ENCODE results near the gene LKAAEAR1. TPM values are rescaled to one million over a fixed set of nuclear protein-coding genes. Genes with fewer than 3 reads are reported as not detected.
"Not testable (repeated sequence)": the region's sequence is repeated elsewhere in the genome, so short reads cannot be mapped to it uniquely, and the experiment has no call there.

LKAAEAR1 gene
- total and polyA plus RNA-seq, 2 of the 13 experiments (the other 11 are each of a cell fraction or from before 2014, with no cell fraction given): not detected

DNA sequence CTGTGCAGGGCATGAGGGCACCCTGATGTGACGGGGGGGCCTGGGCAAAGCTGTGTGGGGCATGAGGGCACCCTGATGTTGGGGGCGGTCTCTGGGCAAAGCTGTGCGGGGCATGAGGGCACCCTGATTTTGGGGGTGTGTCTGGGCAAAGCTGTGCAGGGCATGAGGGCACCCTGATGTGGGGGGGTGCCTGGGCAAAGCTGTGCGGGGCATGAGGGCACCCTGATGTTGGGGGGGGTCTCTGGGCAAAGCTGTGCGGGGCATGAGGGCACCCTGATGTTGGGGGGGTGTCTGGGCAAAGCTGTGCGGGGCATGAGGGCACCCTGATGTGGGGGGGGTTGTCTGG is 33.2 kb upstream of the LKAAEAR1 start:
- FAIRE-seq; H2AFZ ChIP-seq (ENCODE audit: low read length); intact Hi-C loops (cut with micrococcal nuclease; ENCODE audit: unreplicated experiment); H3K4me3 ChIP-seq (replicated peaks in 1 of 3; ENCODE audit: insufficient read depth in 1 of 3, low read depth in 2 of 3, low read length in 3 of 3); ATAC-seq; H3K9ac ChIP-seq (ENCODE audit: insufficient read depth, low read depth, low read length); H3K4me2 ChIP-seq (ENCODE audit: low read depth, low read length); H3K36me3 ChIP-seq (replicated peaks in 1 of 2; ENCODE audit: control insufficient read depth in 1 of 2, insufficient read depth in 2 of 2, low read length in 2 of 2); H3K79me2 ChIP-seq (ENCODE audit: insufficient read depth, low read length); DNase-seq (ENCODE audit: low spot score); H3K27ac ChIP-seq (ENCODE audit: extremely low read length, insufficient read depth, low read length); H3K9me3 ChIP-seq (ENCODE audit: low read length); BruUV-seq (replicated peaks); CTCF ChIA-PET (ENCODE audit: low intra/inter-chr PET ratio, low total read pairs); H4K20me1 ChIP-seq (ENCODE audit: insufficient read depth, low read length): not testable (repeated sequence)
- 58% methylated on average over 4 of the region's 6 CpGs for WGBS (ENCODE audit: low lambda C conversion rate)
- Histone ChIP-seq H3K4me1 (ENCODE audit: insufficient read depth, low read length) (peaks cover 11% of the 10 kb centered on the region), H3K27me3 (ENCODE audit: control insufficient read depth in 1 of 2, insufficient read depth in 2 of 2, low read length in 2 of 2) (peaks cover 21 to 49% of the 10 kb centered on the region in 2 experiments)
- POLR2A ChIA-PET: interaction anchor here (0.9 kb wide), 1 partner anchor 36 kb away, joined by 3 read pairs; no protein-coding TSS in a partner anchor
- in situ Hi-C loops (cut with HindIII; ENCODE audit: extremely low pct_ligation_motif_present, low pct_unique_long_range_greater_than_20kb): loop anchor here (5.0 kb wide), 1 partner anchor 35 kb away; the partner anchor contains the start of genes LKAAEAR1 and OPRL1
- peak; percentile 95 for TF ChIP-seq HNRNPL (IDR thresholded peaks at IDR 0.05; ENCODE audit: low read depth, low read length)

- intact Hi-C loops (cut with micrococcal nuclease; ENCODE audit: unreplicated experiment) (no loop called here), in situ Hi-C loops (cut with HindIII; ENCODE audit: extremely low pct_ligation_motif_present, low pct_unique_long_range_greater_than_20kb) (loop anchor here (5.0 kb wide), 1 partner anchor 34 kb away; the partner anchor contains the start of genes LKAAEAR1 and OPRL1)
- Histone ChIP-seq H3K27me3 (ENCODE audit: control insufficient read depth in 1 of 2, insufficient read depth in 2 of 2, low read length in 2 of 2) (peaks cover 27 to 50% of the 10 kb centered on the region in 2 experiments), H3K36me3 (replicated peaks in 1 of 2; ENCODE audit: control insufficient read depth in 1 of 2, insufficient read depth in 2 of 2, low read length in 2 of 2) (no peaks in the 10 kb centered on the region), H3K9ac (ENCODE audit: insufficient read depth, low read depth, low read length) (no peak overlapping the region), H3K4me2 (ENCODE audit: low read depth, low read length) (no peak overlapping the region), H3K4me3 (replicated peaks in 1 of 3; ENCODE audit: insufficient read depth in 1 of 3, low read depth in 2 of 3, low read length in 3 of 3) (no peak overlapping the region), H3K4me1 (ENCODE audit: insufficient read depth, low read length) (peaks cover 14% of the 10 kb centered on the region), H3K79me2 (ENCODE audit: insufficient read depth, low read length) (no peaks in the 10 kb centered on the region), H3K9me3 (ENCODE audit: low read length) (no peaks in the 10 kb centered on the region), H3K27ac (ENCODE audit: extremely low read length, insufficient read depth, low read length) (no peak overlapping the region), H2AFZ (ENCODE audit: low read length) (no peak overlapping the region), H4K20me1 (ENCODE audit: insufficient read depth, low read length) (no peaks in the 10 kb centered on the region)
- CTCF ChIA-PET (ENCODE audit: low intra/inter-chr PET ratio, low total read pairs): no interaction called here
- 39% methylated on average over 17 of the region's 17 CpGs for WGBS (ENCODE audit: low lambda C conversion rate)
- ATAC-seq: no peak
- no TSS peak for BruUV-seq (replicated peaks)
- FAIRE-seq: no peak
- POLR2A ChIA-PET: interaction anchor here (0.9 kb wide), 1 partner anchor 36 kb away, joined by 3 read pairs; no protein-coding TSS in a partner anchor
- no peak for DNase-seq (ENCODE audit: low spot score)
- TF ChIP-seq LBX2 (CRISPR knock-in tag; IDR thresholded peaks at IDR 0.05; ENCODE audit: borderline replicate concordance): no peak
- TF ChIP-seq ZNF616 (CRISPR knock-in tag; IDR thresholded peaks at IDR 0.05; ENCODE audit: low read depth): no peak
- TF ChIP-seq TRIM24 (CRISPR knock-in tag; IDR thresholded peaks at IDR 0.05): no peak
- no peak for TF ChIP-seq KLF11 (CRISPR knock-in tag; IDR thresholded peaks at IDR 0.05)
- TF ChIP-seq ZNF773 (CRISPR knock-in tag; IDR thresholded peaks at IDR 0.05; ENCODE audit: borderline replicate concordance): no peak
- TF ChIP-seq NFE2L1 (CRISPR knock-in tag; IDR thresholded peaks at IDR 0.05; ENCODE audit: borderline replicate concordance): no peak
- TF ChIP-seq ZNF224 (CRISPR knock-in tag; IDR thresholded peaks at IDR 0.05): no peak
- TF ChIP-seq ZNF768 (CRISPR knock-in tag; IDR thresholded peaks at IDR 0.05): peak; percentile 62; the same call in 1 of the 2 replicates
- no peak for TF ChIP-seq FOXJ3 (CRISPR knock-in tag; IDR thresholded peaks at IDR 0.05; ENCODE audit: borderline replicate concordance)
- no peak for TF ChIP-seq SCMH1 (CRISPR knock-in tag; IDR thresholded peaks at IDR 0.05; ENCODE audit: borderline replicate concordance)
- no peak for TF ChIP-seq SMYD3 (CRISPR knock-in tag; IDR thresholded peaks at IDR 0.05)
- TF ChIP-seq NFKB2 (CRISPR knock-in tag; IDR thresholded peaks at IDR 0.05; ENCODE audit: borderline replicate concordance): no peak
- TF ChIP-seq MAFF (IDR thresholded peaks at IDR 0.05; ENCODE audit: low read depth, low read length): no peak
- TF ChIP-seq ZNF335 (CRISPR knock-in tag; IDR thresholded peaks at IDR 0.05): no peak
- no peak for TF ChIP-seq DMTF1 (CRISPR knock-in tag; IDR thresholded peaks at IDR 0.05)
Observed at GRCh38 chr20:64116541-64117431, 32.6 kb upstream of the LKAAEAR1 start.

Data from HepG2 (cell line).